GM12892 (cell line): ENCODE data around the gene TRIP12.
"Not testable (repeated sequence)": the region's sequence is repeated elsewhere in the genome, so short reads cannot be mapped to it uniquely, and the experiment has no call there.

ENCODE experiments used
- DNase-seq: peaks from one replicate; pipeline ENCODE4 v3.0.0; 2011; ENCODE audit not compliant: insufficient read length
- FAIRE-seq: peaks from 2 replicates; lab custom pipeline; 2011; peaks lifted over from hg19 to GRCh38; lab: Jason Lieb, UNC
- POLR2A ChIP-seq: IDR thresholded peaks from 2 replicates; pipeline ENCODE4 v1.6.1; 2011; ENCODE audit warnings: low read depth, low read length, control low read depth
- POLR2AphosphoS5 ChIP-seq: IDR thresholded peaks from 2 replicates; pipeline ENCODE4 v1.6.1; 2011; ENCODE audit warnings: low read depth, low read length, control low read depth
- TAF1 ChIP-seq: IDR thresholded peaks from 2 replicates; pipeline ENCODE4 v1.6.1; 2011; ENCODE audit warnings: low read depth, mild to moderate bottlenecking, control low read depth, low read length, borderline replicate concordance

Gene TRIP12

GRCh38 chr2:229779650-229780049 lies 142.2 kb downstream of the TRIP12 start:
- FAIRE-seq (no peak), DNase-seq (no peak)
- TF ChIP-seq POLR2A (no peak), TAF1 (no peak), POLR2AphosphoS5 (no peak)

DNA sequence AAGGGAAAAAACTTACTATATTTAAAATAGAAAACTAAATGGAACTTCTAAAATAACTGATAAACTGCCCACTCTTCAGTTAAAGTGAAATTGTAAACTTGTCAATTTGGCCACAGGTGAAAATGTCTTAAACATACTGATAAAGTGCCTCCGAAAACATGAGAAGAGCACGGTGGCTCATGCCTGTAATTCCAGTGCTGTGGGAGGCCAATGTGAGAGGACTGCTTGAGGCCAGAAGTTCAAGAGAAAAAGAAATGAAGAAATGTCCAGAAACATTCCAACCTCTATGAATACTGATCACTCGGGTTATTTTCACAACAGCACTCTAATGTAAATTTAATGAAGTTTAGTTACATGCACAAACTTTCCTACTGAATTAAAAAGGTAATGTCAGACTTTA lies 144.1 kb downstream of the TRIP12 start:
- TF ChIP-seq POLR2A (no peak), TAF1 (no peak), POLR2AphosphoS5 (no peak)
- DNase-seq, result no peak
- FAIRE-seq, result no peak

DNA sequence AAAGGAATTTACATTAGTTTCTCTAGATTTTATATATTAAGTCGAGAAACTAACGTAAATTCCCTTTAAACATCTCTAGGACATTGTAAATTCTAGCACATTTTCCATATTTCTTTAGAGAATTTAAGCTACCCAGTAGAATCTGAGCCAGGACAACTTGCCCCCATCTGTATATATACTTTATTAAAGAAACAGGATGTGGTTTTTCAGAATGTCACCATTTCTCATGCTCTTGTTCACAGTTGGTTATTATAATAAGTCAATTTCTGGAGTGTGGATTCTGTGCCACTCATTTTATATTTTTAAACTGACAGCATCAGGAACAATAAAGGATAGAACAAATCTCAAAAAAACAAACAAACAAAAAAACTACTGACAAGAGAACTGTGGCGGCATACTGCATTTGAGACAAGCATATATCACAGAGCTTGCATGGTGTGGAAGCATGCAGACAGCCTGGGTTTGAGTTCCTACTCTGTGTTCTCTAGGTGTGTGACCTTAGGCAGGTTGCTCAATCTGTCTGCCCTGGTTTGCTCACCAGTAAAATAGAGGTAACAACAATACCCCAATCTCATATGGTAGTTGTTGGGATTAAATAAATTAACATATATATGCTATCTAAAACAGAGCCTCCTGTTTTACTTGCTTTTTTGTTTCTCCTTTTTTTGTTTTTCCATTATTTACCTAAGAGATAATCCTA lies 146.0 kb downstream of the TRIP12 start:
- FAIRE-seq (no peak), DNase-seq (no peak)
- TF ChIP-seq TAF1 (no peak), POLR2A (no peak), POLR2AphosphoS5 (no peak)

DNA sequence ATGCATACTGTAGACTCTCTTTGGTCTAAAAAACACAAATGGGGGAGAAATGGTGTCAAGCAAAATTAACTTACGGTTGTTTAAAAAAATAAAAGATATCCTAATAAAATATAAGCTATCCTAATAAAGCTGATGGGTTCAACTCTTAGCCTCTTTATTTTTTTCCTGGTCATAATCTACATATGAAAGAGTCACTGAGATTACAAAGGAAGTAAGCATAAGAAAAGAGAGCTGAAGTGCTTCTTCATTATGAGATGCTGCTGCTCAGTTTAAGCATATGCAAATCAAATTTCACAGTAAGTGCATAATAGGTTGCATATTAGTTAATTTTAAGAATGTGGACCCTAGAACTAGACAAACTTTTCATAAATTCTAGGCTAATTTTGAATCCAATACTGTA lies 147.6 kb downstream of the TRIP12 start:
- FAIRE-seq, result no peak
- DNase-seq, result no peak
- no peak for TF ChIP-seq POLR2A
- TF ChIP-seq POLR2AphosphoS5, result no peak
- TF ChIP-seq TAF1, result no peak

- FAIRE-seq, result no peak
- no peak for DNase-seq
- TF ChIP-seq TAF1 (no peak), POLR2AphosphoS5 (no peak), POLR2A (no peak)
These were observed 153.6 kb downstream of the TRIP12 start for GRCh38 chr2:229768235-229768634.

GRCh38 chr2:229765721-229766120 lies 156.1 kb downstream of the TRIP12 start:
- TF ChIP-seq TAF1 (no peak), POLR2A (no peak), POLR2AphosphoS5 (no peak)

GRCh38 chr2:229761663-229762062 lies 160.1 kb downstream of the TRIP12 start:
- DNase-seq (no peak), FAIRE-seq (no peak)
- TF ChIP-seq TAF1, result no peak
- no peak for TF ChIP-seq POLR2AphosphoS5
- no peak for TF ChIP-seq POLR2A

More at GRCh38 chr2:229765721-229766120, 156.1 kb downstream of the TRIP12 start:
- DNase-seq (no peak), FAIRE-seq (no peak)

- not testable (repeated sequence) for FAIRE-seq, DNase-seq
These were observed 164.3 kb downstream of the TRIP12 start for GRCh38 chr2:229757462-229757861.

GRCh38 chr2:229752970-229753729 lies 168.7 kb downstream of the TRIP12 start:
- DNase-seq (no peak), FAIRE-seq (no peak)
- TF ChIP-seq TAF1 (no peak), POLR2AphosphoS5 (no peak), POLR2A (no peak)

- no peak for DNase-seq
- no peak for FAIRE-seq
- TF ChIP-seq POLR2A, result no peak
- no peak for TF ChIP-seq TAF1
- TF ChIP-seq POLR2AphosphoS5, result no peak
These were observed 172.0 kb downstream of the TRIP12 start for GRCh38 chr2:229749779-229750178.

- DNase-seq (no peak), FAIRE-seq (no peak)
- no peak for TF ChIP-seq POLR2AphosphoS5
- TF ChIP-seq TAF1, result no peak
- no peak for TF ChIP-seq POLR2A
These were observed 172.9 kb downstream of the TRIP12 start for GRCh38 chr2:229748950-229749349.

DNA sequence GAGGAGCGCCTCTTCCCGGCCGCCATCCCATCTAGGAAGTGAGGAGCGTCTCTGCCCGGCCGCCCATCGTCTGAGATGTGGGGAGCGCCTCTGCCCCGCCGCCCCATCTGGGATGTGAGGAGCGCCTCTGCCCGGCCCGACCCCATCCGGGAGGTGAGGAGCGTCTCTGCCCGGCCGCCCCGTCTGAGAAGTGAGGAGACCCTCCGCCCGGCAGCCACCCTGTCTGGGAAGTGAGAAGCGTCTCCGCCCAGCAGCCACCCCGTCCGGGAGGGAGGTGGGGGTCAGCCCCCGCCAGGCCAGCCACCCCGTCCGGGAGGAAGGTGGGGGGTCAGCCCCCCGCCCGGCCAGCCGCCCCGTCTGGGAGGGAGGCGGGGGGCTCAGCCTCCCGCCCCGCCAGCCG lies 179.1 kb downstream of the TRIP12 start:
- DNase-seq, FAIRE-seq: not testable (repeated sequence)
